CD1c-positive myeloid dendritic cell (primary cell): ENCODE data around the gene CACNA1H.
"Not testable (repeated sequence)": the region's sequence is repeated elsewhere in the genome, so short reads cannot be mapped to it uniquely, and the experiment has no call there.

Experiments
- DNase-seq: peaks from one replicate; pipeline ENCODE4 v3.0.0-alpha.2; 2016; ENCODE audit errors: extremely low spot score

CACNA1H gene

DNA sequence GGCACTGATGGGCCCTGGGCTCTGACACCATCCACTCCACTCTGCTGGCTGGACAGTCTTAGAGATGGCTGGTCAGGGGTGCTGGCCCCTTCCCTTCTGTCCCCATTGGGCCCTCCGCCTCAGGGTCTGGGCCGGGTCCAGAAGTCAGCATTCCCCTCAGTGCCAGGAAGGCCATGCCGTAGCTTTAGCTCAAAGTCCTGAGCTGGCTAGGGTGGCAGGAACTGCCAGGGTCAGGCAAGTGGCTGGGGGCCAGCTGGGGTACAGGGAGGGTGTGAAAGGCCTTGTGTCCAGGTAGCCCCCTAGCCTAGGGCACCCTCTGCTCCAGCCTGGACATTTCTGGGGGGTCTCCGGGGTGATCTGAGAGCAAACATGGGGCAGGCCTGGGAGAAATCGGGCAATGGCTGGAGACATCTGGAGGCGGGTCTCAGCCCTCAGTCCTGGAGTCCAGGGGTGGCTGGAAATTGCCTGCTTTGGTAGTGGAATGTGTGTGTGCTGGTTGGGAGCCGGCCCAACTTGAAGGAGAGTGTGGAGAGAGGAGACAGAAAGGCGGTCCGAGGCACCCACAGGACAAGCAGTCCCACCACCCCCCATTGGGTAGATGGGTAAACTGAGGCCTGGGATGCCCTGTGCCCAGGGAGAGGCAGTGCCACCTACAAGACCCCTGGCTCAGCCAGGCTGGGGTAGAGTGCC, 39.6 kb downstream of the CACNA1H start:
- DNase-seq = no peak

DNA sequence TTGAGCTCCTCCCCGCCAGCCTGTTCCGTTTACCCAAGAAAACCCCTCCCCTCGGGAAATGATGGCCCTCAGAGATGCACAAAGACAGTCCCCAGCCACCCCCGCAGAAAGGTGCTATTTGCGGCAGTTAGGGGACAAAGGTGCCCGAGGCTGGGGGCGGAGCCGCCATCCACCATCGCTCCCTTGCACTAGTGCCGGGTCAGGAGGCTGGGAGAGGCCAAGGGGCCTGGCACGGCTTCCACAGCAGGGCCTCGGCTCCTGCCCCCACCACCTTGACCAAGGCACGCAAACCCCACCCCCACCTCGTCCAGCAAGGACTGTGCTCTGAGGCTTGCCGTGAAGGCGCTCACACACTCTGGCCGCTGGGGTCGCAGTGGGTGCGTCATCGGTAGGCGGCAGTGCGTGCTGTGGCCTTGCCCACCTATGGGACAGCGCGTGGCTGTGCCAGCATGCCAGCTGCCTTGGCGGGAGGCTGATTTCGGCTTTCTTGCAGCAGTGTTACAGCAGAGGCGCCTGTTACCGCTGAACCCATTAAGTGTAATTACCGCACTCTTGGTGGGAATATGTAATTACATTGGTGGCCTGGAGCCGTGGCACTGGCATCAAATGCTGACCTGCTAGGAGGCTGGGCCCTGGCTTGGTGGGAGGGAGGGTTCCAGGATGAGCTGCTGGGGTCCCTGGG, 40.4 kb downstream of the CACNA1H start:
- DNase-seq = no peak

DNA sequence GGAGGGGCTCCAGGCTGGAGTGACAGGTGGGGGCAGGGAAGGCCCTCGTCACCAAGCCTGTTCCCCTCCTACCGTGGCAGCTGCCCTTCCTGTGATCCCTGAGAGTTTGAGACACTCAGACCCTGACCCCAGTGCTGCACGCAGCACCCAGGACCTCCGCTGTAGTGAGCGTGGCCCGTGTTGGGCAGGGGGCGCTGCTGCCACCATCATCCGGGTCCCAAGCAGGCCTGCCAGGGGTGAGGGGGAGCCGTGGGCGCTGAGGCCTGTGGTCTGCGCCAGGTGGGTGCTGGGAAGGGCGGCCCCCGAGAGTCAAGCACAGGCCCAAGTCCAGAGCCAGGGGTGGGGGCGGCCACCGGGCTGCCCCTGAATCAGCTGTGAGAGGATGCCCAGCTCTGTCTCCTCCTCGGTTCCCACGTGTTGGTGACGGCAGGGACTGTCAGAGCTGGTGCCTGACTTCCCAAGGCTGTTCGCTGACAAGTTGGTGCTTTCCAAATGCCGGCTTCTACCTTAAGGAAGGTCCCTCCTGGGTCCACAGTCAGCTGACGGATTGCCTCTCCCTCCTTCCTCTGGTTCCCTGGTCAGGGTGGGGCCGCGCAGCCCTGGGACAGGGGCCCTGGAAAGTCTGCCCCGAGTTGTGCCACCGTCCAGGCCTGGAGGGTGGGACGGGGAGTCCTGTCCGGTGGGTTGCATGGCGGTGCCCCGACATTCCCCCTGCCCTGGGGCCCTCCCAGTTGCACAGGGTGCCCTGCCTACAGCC, 41.1 kb downstream of the CACNA1H start:
- DNase-seq = no peak

DNA sequence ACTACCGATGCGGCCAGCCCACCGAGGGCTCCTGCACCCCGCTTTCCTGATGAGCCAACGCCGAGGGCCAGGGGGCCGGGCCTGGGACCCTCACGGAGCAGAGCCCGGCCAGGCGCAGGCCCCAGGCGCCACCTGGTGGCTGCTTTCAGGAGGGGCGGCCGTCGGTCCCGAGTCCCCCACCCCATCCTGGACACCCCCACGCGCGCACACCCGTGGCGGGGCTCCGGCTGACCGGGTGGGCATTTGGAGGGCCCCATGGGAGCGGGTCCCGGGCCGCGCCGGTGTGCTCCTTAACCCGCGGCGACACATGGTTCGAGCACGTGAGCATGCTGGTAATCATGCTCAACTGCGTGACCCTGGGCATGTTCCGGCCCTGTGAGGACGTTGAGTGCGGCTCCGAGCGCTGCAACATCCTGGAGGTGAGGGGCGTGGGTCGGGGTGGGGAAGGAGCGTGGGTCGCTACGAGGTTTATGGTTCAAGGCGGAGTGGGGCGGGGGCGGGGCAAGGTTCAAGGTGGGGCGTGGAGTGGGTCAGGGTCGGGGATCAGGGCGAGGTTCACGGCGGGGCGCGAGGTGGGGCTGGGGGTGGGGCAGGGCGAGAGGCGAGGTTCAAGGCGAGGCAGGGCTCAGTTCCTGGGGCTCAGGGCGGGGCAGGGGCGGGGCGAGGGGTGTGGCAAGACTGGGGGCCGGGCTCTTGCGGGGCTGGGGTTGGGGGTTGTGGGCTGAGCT, 41.9 kb downstream of the CACNA1H start:
- DNase-seq = no peak

DNA sequence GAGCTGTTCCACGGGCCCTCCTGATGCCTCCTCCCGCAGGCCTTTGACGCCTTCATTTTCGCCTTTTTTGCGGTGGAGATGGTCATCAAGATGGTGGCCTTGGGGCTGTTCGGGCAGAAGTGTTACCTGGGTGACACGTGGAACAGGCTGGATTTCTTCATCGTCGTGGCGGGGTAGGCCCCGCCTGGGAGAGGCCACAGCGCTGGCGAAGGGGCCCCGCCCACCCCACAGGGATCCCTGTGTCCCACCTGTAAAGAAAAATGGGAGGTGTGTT, 42.4 kb downstream of the CACNA1H start:
- DNase-seq = no peak

DNA sequence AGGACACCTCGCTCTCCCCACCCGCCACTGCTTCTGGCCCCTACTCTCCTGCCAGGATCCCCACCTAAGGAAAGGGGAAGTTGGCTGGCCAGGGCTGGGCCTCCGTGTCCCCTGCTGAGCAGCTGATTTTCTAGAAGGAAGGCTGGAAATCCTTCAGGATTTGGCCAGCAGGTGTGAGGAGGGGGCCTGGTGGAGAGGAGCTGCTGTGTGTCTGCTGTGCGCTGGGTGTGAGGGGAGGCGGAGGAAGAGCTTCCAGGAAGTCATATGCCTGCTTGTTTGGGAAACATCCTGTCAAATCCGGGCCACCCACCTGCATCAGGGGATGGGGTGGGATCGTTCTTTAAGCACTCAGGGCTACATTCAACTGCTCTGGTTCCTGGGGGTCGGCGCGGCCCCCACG, 43.6 kb downstream of the CACNA1H start:
- no peak for DNase-seq

DNA sequence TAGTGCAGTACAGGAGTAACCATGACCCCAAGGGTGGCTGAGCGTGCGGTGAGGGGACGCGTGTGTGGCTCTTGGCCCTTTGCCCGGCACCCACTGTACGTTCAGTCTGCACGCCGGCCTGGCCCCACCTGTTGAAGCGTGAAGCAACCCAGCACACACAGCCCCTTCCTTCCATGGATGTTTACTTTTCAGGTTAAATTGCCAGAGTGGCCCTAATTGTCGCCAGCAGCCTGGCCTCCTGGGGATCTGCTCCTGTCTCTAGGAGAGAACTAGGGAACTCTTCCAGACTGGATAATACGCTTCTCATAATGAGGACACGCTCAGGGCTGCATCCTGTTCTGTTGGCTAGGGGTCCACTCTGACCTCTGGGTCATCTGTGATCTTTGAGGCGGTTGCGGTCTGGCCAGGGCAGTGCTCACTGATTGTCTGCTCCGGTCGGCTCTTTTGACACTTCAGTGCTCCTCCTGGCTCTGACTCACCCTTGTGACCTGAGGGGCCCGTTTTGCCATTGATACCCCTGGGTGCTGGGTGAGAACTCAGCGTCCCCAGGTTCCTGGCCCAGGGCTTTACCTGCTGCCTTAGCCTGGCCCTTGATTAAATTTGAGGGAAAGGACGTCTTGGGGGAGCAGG, 44.4 kb downstream of the CACNA1H start:
- DNase-seq = no peak

DNA sequence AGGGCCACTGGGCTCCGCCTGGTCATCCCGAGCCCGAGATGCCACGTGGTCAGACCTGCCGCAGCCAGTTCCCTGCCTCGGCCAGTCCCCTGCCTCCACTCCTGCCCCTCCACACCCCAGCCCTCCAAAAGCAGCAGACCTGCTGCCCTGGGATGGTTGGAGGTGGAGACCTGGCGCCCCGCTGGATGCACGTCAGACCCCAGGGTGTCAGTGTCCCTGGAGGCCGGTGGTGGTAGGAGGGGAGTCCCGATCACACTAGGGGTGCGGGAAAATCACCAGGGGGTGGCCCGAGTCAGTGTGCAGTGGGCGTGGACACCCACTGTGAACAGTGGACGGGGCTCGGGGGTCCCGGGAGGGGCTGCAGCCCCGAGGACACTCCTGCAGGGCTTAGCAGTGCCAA, 45.3 kb downstream of the CACNA1H start:
- DNase-seq = no peak

DNA sequence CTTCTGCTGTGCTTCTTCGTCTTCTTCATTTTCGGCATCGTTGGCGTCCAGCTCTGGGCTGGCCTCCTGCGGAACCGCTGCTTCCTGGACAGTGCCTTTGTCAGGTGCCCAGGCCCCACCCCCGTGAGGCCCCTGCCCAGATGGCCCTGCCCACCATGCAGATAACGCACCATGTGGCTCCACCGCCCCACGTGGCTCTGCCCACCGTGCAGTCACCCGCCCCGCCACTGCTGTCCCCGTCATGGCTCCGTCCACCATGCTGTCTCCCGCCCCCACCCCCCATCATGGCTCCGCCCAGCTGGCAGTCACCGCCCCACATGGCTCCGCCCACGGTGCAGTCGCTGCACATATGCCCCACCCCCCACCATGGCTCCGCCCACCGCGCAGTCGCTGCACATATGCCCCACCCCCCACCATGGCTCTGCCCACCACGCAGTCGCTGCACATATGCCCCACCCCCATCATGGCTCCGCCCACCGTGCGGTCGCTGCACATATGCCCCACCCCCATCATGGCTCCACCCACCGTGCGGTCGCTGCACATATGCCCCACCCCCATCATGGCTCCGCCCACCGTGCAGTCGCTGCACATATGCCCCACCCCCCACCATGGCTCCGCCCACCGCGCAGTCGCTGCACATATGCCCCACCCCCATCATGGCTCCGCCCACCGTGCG, 45.9 kb downstream of the CACNA1H start:
- DNase-seq = not testable (repeated sequence)

DNA sequence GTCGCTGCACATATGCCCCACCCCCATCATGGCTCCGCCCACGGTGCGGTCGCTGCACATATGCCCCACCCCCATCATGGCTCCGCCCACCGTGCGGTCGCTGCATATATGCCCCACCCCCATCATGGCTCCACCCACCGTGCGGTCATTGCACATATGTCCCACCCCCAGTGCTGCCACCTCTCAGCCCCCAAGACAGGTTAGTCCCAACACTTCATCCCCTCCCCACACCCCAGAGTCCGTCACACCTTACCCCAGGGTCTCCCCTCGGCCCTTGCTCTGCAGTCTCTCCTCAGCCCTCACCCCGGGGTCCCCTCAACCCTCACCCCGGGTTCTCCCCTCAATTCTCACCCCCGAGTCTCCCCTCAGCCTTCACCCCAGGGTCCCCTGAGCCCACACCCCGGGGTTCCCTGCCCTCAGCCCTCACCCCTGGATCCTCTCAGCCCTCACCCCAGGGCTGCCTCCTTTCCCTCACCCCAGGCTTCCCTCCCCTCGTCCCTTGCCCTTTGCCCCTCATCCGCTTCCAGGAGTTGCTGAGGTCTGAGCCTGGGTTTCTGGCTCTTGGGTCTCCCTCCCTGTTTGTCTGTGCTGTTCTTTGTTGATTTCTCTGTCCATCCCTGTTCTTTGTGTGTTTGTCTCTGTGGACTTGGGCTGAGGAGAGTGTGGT, 46.6 kb downstream of the CACNA1H start:
- no peak for DNase-seq

DNA sequence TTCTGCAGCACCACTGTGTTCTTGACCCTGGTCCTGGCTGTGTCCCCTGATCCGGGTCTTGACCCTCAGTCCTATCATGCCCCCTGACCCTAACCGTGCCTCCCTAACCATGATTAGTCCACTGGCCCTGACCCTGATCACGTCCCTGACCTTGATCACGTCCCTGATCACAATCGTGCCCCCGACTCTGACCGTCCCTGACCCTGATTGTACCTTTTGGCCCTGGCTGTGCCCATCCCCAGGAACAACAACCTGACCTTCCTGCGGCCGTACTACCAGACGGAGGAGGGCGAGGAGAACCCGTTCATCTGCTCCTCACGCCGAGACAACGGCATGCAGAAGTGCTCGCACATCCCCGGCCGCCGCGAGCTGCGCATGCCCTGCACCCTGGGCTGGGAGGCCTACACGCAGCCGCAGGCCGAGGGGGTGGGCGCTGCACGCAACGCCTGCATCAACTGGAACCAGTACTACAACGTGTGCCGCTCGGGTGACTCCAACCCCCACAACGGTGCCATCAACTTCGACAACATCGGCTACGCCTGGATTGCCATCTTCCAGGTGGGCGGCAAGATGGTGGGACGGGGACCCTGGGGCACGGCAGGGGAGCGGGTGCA, 47.2 kb downstream of the CACNA1H start:
- DNase-seq = no peak

DNA sequence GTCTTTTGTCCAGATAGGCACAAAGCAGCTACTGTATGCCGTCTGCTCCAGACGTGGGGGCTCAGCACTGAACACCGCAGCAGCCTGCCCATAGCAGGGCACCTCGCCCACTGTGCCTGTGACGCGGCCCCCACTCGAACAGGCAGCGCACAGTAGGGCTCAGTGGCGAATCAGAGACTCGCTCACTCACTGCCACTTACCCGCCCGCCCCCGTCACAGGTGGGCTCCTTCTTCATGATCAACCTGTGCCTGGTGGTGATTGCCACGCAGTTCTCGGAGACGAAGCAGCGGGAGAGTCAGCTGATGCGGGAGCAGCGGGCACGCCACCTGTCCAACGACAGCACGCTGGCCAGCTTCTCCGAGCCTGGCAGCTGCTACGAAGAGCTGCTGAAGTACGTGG, 48.5 kb downstream of the CACNA1H start:
- no peak for DNase-seq

DNA sequence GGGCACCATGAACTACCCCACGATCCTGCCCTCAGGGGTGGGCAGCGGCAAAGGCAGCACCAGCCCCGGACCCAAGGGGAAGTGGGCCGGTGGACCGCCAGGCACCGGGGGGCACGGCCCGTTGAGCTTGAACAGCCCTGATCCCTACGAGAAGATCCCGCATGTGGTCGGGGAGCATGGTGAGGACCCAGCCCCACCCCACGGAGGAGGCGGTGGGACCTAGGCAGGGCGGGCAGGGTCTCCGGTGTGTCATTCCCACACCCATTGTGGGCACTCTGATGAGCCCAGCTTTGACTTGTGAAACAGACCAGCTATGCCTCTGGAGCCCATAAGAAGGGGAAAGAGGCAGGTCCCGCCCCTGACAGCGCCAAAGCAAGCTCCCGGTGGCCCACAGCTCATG, 49.4 kb downstream of the CACNA1H start:
- DNase-seq = no peak

DNA sequence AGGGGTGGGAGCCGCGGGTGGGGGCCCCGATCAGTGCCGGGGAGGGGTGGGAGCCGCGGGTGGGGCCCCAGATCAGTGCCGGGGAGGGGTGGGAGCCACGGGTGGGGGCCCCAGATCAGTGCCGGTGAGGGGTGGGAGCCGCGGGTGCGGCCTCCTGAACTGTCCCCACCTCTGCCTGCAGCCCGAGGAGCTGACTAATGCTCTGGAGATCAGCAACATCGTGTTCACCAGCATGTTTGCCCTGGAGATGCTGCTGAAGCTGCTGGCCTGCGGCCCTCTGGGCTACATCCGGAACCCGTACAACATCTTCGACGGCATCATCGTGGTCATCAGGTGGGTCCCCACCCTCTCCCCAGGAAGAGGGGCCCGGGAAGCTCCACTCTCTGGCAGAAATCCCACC, 52.0 kb downstream of the CACNA1H start:
- DNase-seq = no peak

DNA sequence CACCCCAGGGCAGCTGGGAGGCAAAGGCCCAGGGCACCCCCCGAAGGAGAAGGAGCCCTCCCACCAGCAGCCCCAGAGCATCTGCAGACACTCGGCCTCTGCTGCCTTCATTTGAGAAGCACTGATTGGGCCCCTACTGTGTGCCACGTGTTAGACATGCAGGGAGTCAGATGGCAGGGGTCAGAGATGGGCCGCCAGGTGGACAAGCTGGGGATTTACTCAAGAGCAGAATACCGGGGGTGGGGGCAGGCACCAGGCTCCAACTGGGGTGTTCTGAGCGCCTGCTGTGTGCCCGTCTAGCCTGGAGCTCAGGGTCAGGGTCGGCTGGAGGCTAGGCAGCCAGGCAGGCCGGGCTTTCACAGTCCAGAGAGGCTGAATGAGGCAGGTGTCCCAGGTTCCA, 53.4 kb downstream of the CACNA1H start:
- no peak for DNase-seq

DNA sequence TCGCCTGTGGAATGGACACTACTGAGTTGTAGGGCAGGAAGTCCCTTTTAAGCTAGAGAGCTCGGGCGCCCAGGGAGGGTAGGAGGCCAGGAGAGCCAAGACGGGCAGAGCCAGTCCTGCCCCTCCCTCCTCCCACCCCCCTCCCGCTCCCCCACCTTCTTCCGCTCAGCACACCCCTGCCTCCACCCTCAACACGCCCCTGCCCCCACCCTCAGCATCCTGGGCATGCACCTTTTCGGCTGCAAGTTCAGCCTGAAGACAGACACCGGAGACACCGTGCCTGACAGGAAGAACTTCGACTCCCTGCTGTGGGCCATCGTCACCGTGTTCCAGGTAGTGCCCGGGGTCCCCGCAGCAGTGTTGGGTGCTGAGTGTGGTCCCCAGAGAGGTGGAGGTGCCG, 53.9 kb downstream of the CACNA1H start:
- DNase-seq = no peak

DNA sequence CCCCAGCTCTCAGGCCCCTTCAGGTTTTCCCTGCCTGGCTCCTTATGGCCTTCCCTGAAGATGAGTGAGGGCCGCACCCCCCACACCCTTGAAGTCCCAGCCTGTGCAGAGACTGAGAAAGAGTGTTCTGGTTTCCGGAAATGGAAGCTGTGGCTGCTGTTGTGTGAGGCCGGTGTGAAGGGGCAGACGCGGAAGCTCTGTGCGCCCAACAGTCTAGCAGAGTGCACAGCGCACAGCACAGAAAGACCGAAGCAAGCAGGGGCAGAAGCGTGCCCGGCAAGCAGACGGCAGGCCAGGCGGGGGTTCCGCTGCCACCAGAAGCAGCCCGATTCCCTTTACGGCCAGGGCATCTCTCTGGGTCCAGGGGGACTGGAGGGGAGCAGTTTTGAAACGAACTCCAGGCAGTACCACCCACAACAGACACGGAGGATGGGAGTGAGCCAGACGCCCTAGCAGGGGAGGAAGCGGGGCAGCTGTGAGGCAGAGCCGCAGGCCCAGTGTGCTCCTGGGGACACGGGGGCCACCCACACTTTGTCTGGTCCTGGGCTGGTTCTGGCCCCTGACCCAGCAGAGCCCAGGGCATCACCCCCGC, 55.4 kb downstream of the CACNA1H start:
- no peak for DNase-seq

DNA sequence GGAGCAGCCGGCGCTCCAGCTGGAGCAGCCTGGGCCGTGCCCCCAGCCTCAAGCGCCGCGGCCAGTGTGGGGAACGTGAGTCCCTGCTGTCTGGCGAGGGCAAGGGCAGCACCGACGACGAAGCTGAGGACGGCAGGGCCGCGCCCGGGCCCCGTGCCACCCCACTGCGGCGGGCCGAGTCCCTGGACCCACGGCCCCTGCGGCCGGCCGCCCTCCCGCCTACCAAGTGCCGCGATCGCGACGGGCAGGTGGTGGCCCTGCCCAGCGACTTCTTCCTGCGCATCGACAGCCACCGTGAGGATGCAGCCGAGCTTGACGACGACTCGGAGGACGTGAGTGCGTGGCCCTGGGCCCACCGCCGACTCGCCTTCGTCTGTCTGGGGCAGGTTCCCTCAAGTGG, 56.2 kb downstream of the CACNA1H start:
- no peak for DNase-seq

DNA sequence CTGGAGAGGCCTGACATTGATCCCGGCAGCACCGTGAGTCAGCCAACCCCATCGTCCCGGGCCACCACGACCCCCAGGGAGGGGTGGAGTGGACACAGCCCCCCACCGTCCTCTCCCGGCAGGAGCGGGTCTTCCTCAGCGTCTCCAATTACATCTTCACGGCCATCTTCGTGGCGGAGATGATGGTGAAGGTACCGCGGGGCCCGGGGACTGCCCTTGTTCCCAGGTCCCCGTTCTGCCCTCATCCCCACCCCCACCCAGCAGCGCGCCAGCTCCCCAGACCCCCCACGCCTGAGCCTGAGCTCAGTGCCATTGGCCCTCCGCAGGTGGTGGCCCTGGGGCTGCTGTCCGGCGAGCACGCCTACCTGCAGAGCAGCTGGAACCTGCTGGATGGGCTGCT, 57.6 kb downstream of the CACNA1H start:
- DNase-seq = no peak
